DMS153 (cell line): Measurements from ENCODE around the gene DNAH17.

Experiments used
- DNase-seq: peaks from one replicate; lab custom pipeline; 2025; lab: John Stamatoyannopoulos, UW

Gene DNAH17

DNA sequence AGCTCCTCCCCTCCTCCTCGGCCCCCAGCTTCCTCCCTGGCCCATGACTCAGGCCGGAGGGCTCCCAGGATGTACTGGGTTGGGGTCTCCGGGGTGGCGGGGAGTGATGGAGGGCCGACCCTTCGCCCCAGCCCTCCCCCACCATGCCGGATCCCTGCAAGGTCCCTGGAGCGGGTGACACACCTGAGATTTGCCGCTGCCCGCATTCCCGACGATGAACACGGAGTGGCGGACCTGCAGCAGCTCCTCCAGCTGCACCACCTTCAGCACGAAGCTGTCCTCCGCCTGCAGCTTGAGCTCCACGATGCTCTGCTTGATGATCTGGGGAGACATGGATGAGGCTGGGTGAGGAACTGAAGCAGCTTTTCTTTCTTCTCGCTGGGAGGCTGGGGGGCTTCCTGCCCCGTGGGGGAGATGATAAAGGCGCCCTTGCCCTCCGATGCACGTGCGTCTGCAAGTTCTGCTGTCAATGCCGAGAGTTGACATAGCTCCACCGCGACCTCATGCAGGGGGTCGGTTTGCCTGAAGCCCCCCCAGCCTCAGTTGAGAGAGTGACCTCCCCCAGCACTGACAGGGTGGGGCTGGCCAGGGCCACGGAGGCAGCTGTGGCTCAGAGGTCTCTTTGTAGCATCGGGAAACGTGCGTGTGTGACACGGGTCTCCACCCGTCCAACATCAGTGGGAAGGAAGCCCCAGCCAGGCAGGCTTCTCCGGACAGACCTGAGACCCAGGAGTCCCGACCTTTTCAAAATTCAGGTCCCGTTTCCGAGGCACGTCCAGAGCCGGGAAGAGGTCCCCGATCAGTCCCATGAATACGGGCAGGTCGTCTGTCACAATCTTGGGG, 83.1 kb downstream of the DNAH17 start:
- DNase-seq = no peak

DNA sequence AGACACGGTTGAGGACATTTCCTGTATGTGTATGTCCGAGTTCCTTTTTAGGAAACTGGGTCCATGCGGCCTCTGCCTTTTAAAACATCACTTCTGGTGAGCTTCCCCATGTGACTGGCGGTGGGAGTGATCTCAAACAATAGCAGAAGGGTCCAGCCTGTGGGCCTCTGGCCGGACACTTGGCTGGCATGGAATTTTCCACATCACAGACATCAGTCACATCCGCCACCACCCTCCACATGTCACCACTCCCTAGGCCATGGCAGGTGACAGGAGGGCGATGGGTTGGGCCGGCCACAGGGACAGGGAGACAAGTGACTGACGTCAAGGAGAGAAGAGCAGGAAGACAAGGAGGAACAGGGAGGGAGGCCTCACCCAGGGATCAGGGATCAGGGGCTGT, 83.7 kb downstream of the DNAH17 start:
- no peak for DNase-seq

DNA sequence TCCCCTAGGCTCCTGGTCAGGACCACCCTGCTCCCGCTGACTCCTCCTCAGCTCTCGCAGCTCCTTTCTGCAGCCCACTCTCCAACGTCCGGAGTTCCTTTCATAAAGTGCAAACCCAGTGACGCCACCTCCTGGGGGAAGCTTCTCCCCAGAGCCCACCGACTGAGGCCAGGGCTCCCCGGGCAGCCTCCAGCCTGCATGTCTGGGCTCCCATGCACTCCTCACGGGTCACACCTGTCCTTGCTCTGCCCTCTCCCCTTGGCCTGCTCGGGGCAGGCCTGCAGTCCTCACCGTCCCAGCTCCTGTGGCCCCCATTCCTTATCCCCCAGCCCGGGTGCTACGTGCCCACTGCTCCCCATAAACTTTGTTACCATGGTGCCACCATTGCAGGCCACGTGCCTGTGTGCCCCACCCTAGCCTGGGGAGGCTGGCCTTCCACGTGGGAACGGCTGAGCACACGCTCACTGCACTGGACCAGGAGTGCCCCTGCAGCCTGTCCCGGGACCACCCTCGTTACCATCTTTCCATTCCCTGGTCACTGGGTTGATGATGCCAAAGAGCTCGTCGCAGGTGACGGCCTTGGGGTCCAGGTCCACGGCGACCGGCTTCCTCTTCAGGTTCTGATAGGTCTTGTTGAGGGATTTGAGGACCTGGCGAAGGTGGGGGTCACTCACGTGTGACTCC, 84.9 kb downstream of the DNAH17 start:
- DNase-seq = no peak

DNA sequence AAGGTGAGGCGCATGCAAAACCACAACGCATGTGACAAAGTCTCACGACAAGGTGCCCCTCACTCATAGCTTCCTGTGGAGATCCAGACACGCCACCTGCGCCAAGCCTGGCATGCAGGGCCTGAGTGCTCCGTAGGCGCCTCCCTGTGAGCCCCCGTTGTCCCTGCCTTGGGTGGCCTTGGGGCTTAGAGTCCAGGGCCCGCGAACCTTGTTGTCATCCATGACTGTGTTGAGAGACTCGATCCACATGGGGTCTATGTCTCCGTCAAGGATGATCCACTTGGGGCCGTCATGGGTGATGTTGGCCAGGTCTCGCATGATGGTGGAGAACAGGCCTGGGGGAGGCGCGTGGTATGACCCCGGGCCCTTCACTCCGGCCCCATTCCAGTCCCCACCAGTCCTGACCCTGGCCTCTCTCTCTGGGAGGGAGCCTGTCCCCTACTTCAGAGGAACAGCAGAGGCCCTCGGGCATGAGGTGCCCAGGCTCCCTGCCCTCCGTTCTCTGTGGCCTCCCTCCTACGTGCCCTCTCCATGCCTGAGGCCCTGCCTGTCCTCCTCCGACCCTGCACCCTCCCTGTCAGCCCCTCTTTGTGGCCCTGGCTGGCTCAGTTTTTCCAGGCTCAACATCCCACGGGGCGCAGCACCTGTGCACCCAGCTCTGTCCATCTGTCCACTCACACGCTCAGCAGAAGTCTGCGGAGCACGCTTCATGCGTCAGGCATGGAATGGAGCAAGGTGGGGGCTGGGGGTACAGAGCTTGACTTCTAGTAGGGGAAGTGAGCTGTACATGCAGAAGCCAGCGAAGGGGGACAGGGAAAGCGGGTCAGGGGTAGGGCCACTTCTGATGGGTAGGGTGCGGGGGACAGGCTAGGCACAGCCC, 85.7 kb downstream of the DNAH17 start:
- no peak for DNase-seq

DNA sequence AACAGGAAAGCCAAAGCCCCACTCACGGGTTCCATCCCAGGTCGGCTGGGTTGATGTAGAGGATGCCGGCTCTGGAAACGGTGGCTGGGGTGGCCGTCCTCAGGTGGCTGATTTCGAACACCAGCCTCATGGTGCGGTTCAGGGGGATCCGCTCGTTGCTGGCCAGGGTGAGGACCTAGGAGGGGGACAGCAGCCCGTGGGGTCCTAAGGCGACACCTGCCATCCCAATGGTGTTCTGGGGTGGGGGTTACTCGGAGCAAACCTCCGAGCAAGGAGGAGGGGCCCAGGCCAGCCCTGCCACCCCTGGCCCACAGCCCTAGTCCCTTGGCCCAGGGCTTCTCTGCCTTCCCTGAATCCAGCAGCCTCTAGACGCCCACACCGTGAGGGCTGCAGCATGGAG, 86.5 kb downstream of the DNAH17 start:
- DNase-seq = no peak

DNA sequence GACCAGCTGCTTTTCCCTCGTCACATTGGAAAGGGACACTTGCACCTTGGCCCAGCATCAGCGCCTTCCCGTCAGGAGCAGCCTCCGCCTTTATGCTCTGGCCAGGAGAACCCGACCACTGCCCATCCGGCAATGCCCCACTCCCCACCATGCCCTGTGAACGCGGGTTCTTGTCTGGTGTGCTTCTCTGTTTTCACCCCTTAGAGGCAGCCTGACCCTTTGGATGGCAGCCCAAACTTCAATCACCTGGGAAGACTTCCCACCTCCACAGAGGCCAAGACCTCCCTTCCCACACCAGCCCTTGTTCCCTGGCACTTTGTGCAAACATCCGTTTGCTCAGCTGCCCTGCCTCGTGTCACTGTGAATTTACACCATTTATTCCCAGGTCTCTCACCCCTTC, 87.0 kb downstream of the DNAH17 start:
- DNase-seq = no peak

DNA sequence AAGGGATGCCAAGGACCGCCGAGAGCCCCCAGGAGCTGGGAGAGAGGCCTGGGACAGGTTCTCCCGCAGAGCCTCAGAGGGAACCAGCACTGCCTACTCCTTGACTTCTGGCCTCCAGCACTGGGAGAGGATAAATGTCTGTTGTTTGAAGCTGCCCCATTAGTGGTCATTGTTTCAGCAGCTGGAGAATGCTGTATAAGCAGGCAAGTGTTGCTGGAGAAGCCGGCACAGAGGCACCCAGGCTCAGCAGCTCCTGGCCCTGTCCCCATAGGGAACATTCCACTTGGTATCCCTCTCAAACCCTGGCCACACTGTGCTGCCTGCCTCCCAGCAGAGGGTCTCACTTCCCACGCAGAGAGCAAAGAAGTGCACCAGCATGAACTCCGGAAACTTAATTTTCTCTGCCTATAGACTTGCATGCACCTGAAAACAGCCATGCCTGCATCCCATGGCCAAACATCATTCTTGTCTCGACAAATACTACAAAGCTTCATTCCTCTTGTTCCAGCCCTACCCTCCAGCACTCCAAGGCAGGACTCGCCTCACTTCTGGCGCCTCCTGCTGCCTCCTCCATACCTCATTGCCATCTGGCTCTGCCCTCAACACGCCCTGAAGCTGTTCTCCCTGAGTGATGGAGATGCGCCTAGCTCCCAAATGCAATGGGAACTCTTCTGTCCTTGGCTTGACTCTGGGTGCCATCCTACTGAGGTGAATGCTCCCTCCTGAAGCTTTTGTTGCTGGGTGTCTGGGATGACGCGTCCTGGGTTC, 88.1 kb downstream of the DNAH17 start:
- DNase-seq = no peak

DNA sequence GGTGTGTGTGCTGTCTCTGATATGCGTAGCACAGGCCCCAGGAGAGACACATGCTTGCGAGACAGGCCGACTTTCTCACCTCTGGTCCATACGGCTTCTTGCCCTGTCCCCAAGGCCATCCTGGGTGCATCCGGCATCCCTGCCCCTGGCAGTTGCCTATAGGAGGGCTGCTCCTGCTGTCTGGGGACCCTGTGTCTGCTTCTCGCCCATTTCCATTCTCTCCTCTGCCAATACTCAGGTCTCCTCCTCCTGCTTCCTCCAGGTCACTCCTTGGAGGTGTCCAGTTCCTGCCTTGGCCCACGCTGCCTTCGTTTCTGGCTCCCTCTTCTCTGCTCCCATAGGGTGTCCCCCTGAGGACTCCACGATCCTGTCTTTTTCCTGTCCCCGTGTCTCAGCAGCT, 89.0 kb downstream of the DNAH17 start:
- no peak for DNase-seq

DNA sequence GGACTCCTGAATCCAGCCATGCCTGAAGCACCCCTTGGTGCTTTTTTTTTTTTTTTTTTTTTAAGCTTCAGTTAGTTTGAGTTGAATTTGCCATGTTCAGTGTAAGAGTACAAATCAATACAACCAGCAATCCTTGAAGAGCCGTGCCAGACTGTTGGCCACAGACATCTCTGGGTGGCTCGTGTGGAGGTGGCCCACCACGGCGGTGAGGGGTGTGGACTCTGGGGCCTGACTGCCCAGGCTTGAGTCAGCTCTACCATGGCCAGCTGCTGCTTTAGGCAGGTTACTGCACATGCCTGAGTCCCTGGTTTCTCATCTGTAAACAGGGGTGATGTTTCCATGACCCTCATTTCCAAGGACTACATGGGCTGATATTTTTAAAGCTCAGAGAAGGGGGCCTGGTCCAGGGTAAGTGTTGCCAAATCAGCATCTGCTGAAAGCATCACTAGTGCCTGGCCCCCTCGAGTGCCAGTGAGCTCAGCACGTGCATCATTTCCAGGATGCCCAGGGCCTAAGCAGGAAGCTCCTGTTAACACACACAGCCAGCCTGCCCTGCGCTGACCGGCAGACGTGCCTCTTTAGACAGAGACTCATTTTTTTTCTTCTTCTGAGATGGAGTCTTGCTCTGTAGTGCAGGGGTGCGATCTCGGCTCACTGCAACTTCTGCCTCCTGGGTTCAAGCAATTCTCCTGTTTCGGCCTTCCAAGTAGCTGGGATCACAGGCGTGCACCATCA, 90.1 kb downstream of the DNAH17 start:
- DNase-seq = no peak

DNA sequence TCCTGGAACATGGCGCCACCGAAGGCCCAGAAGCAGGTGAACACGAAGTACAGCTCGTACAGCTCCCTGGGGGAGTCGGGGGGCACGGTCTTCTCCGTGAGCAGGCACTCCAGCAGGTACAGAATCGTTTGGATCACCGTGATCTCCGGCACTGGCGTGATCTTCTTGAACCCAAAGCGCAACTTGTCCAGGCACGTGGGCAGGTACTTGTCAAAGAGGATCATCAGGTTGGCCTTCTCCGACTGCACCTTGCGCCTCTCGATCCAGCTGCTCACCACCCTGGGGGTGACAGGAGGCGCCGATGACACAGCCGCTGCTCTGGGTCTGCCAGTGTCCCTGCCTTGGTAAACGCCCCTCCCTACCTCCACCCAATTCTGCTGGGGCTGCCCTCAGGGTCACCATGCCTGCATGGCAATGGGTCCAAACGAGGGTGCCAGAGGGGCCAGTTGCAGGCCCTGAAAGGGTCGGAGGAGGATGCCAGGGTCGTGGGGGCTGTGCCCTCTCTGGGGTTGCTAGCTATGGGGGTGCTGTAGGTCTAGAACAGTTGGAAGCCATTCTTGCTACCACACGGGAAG, 90.9 kb downstream of the DNAH17 start:
- no peak for DNase-seq

DNA sequence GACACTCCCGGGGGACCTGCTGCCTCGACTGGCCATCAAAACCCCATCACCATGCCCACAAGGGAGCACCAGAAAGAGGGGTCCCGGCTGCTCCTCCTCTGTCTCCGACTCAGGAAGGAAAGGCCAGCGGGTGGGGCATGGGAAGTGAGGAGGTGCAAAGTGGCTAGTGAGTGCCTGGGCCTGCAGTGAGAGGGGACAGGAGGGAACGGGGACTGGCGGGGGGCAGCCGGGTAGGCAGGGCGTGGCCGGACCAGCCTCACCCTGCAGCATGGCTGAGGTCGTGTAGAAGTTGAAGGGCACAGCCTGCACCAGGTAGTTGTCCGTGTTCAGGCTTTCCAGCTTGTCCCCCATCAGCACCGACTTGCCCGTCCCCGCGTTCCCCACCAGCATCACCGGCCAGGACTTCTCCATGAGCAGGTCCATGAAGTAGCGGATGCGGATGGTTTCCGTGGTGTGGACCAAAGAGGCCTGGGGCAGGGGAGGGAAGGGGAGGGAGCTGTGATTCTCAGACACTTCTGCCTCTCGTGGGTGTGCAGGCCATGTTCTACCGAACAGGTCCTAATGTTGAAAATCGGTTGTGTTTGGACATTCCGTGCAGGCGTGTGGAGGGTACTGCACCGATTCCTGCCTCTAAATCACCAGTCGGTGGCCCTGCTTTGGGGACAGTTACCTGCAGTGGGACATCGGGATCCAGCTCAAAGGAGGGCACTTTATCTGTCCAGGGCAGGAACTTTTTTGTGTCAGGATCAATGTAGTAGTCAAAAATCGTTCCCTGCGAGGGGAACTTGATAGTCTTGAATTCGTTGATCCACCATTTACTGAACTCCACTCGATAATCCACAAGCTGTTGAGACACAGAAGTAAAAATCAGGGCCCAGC, 91.7 kb downstream of the DNAH17 start:
- DNase-seq = no peak

DNA sequence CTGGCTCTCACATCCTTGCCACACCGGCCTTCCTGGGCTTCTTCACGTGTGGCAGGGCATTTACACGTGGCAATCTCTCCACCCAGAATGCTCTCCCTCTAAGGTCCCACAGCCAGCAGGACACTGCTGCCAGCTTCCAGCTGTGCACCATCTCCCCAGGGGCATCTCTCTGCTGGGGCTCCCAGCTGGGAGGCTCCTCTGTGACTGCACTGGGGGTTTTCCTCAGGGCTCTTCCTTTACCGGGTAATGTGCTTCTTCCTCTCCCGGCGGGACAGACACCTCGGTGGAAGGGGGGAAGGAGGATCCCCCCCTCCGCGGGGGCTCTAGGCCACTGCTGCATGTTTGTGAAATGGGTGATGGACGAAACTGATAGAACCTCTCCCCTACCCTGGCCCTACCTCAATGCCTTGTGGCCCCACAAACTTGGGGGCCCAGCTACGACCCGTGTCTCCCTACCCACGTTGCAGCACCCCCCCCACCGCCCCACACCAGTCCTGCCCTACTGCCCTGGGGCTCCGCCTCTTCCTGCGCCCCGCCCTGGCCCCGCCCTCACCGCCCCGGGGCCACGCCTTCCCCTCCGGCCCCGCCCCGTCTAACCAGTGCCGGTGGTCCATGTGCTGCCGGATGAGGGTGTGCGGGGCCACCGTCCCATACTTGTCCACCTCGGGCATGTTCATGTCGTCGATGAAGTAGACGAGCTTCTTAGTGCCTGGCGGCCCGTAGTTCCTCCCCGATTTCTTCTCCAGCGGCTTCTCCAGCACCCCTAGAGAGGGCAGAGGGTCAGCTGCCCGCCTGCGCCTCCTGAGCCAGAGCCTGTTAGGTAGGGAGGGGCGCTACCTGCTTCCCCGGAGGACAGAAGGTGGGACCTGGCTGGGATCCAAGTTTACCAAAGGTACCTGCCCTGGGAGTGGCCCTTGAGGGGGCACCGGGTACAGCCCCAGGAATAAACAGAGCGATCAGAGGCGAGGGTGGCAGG, 92.6 kb downstream of the DNAH17 start:
- DNase-seq = no peak

DNA sequence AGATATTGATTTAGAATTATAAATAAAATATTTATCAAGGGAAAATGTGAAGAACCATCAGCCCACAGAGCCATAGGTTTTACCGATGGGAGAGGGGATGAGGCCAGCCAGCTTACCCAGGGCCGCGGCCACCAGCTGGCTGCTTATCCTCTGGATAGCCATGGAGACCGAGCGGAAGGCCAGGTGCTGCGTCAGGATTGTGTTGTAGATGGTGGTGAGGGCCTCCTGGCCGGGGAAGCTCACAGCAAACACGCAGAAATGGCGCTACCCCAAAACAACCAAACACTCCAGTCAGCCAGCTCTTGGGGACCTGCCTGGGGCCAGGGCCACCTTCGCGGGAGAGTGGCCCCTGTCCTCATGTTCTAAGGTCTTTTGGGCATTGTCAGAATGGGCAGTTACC, 97.8 kb downstream of the DNAH17 start:
- DNase-seq = no peak

DNA sequence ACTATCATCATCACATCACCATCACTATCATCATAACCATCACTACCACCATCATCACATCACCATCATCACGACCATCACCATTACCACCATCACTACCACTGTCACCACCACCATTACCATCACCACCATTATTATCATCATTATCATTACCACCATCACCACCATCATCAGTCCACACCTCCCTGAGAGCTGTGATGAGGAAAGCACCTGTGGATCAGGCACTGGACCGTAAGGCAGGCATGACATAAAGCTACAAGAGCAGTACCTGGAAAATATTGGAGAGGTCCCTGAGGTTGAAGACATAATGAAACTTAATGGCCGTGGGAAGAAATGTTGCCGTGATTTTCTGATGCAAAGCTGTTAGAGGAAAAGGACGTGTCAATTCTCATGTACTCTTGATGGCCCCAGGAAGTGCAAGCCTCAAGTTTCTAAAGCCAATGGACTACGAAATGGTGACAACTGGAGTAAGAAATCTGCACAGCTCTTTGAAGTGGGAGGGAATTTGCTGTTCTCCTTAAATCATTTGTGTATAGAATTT, 98.4 kb downstream of the DNAH17 start:
- DNase-seq = no peak

DNA sequence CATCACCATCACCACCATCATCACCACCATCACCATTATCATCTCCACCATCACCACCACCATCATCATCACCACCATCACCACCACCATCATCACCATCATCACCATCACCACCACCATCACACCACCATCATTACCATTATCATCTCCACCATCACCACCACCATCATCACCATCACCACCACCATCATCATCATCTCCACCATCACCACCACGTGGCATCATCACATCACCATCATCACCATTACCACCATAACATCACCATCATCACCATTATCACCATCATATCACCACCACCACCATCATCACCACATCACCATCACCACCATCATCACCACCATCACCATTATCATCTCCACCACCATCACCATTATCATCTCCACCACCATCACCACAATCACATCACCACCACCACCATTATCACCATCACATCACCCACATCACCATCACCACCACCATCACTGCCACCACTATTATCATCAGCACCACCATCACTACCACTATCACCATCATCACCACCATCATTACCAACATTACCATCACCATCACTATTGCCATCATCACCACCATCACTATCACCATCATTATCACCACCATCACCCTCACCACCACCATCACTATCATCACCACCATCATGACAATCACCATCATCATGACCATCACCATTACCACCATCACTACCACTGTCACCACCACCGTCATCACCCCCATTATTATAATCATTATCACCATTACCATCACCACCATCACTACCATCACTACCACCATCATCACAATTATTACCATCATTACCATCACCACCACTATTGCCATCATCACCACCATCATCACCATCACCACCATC, 99.1 kb downstream of the DNAH17 start:
- DNase-seq = no peak

DNA sequence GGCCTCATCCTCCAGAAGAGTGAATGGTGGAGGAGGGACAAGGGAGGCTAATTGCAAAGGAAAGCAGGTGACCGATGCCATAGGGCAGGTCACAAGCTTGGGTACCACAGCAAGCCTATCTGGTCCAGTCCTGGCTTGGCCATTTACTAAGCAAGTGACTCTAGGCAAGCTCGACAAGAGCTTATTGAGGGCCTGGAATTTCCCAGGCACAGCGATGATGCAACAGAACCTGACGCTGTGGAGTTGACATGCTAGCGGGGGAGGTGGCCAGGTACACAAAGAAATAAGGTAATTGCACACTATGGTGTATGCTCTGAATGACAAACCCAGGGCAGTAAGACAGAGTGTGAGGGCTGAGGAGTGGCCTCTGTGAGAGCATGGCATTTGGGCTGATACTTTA, 100.2 kb downstream of the DNAH17 start:
- peak; percentile 38 for DNase-seq

DNA sequence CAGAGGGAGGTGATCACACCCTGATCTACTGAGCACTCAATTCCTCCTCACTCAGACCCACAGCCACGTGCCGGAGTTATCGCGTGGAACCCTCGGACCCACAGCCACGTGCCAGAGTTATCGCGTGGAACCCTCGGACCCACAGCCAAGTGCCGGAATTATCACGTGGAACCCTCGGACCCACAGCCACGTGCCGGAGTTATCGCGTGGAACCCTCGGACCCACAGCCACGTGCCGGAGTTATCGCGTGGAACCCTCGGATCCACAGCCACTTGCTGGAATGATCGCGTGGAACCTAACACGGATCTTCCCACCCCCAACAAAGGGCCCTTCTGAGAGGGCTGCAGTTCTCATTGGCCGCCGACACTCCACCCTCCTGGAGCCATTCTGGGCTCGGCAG, 101.0 kb downstream of the DNAH17 start:
- DNase-seq = no peak
